Parathyroid adenoma (tissue), 2 donors: ENCODE data around the gene PKD1.
"Not testable (repeated sequence)": the region's sequence is repeated elsewhere in the genome, so short reads cannot be mapped to it uniquely, and the experiment has no call there.

Experiments
- H2AFZ ChIP-seq: fragments of 300-600 bp; sonication (generic); one replicate; pipeline ENCODE4 v1.7.0; 2017; ENCODE audit warnings: antibody characterized with exemption, mild to moderate bottlenecking
- H3K27ac ChIP-seq: fragments of 300-600 bp; sonication (generic); one replicate; pipeline ENCODE4 v1.7.0; 2017
- H3K27me3 ChIP-seq: fragments of 300-600 bp; sonication (generic); one replicate; pipeline ENCODE4 v1.7.0; 2017; ENCODE audit warnings: low read length; ENCODE audit not compliant: control insufficient read depth, insufficient read depth
- H3K36me3 ChIP-seq: fragments of 300-600 bp; sonication (generic); one replicate; pipeline ENCODE4 v1.7.0; 2017; ENCODE audit warnings: low read length; ENCODE audit not compliant: control insufficient read depth, insufficient read depth
- H3K4me1 ChIP-seq: fragments of 300-600 bp; sonication (generic); one replicate; pipeline ENCODE4 v1.7.0; 2017; ENCODE audit warnings: control low read depth
- H3K4me2 ChIP-seq: fragments of 300-600 bp; sonication (generic); one replicate; pipeline ENCODE4 v1.7.0; 2017; ENCODE audit warnings: low read length
- H3K4me3 ChIP-seq: fragments of 300-600 bp; sonication (generic); one replicate; pipeline ENCODE4 v1.7.0; 2017; ENCODE audit warnings: low read depth, low read length
- H3K79me2 ChIP-seq: fragments of 300-600 bp; sonication (generic); one replicate; pipeline ENCODE4 v1.7.0; 2017; ENCODE audit warnings: control low read depth
- H3K9ac ChIP-seq: fragments of 300-600 bp; sonication (generic); one replicate; pipeline ENCODE4 v1.7.0; 2017; ENCODE audit warnings: mild to moderate bottlenecking
- H3K9me3 ChIP-seq: fragments of 300-600 bp; sonication (generic); one replicate; pipeline ENCODE4 v1.7.0; 2017; ENCODE audit warnings: low read length; ENCODE audit not compliant: control insufficient read depth
- CTCF ChIP-seq: fragments of 300-600 bp; sonication (generic); IDR thresholded peaks from one replicate; pipeline ENCODE4 v1.7.0; 2017; ENCODE audit warnings: antibody characterized with exemption, mild to moderate bottlenecking
- donor health status: primary hyperparathyroidism.

The PKD1 gene

GRCh38 chr16:2108446-2109270 lies 27.0 kb downstream of the PKD1 start:
- not testable (repeated sequence) for H3K9me3 ChIP-seq, H2AFZ ChIP-seq, H3K4me2 ChIP-seq, H3K36me3 ChIP-seq, H3K9ac ChIP-seq, H3K4me3 ChIP-seq, H3K27ac ChIP-seq, H3K79me2 ChIP-seq, H3K27me3 ChIP-seq, H3K4me1 ChIP-seq

- not testable (repeated sequence) for H3K4me2 ChIP-seq, H3K4me3 ChIP-seq, H3K27me3 ChIP-seq, H3K36me3 ChIP-seq, H3K27ac ChIP-seq, H2AFZ ChIP-seq, H3K9me3 ChIP-seq, H3K4me1 ChIP-seq, H3K9ac ChIP-seq, H3K79me2 ChIP-seq
Measured at GRCh38 chr16:2107791-2108125, 27.9 kb downstream of the PKD1 start.

GRCh38 chr16:2107121-2107790 lies 28.4 kb downstream of the PKD1 start:
- H3K27ac ChIP-seq, H3K36me3 ChIP-seq, H3K27me3 ChIP-seq: not testable (repeated sequence)

GRCh38 chr16:2106211-2106610 lies 29.5 kb downstream of the PKD1 start:
- not testable (repeated sequence) for H3K27me3 ChIP-seq, H3K4me3 ChIP-seq, H3K4me1 ChIP-seq, H3K79me2 ChIP-seq, H3K27ac ChIP-seq, H3K9me3 ChIP-seq, H3K4me2 ChIP-seq, H3K9ac ChIP-seq, H3K36me3 ChIP-seq, H2AFZ ChIP-seq

More at GRCh38 chr16:2107121-2107790, 28.4 kb downstream of the PKD1 start:
- H3K4me2 ChIP-seq, H3K79me2 ChIP-seq, H2AFZ ChIP-seq, H3K9ac ChIP-seq, H3K9me3 ChIP-seq, H3K4me3 ChIP-seq, H3K4me1 ChIP-seq: not testable (repeated sequence)

GRCh38 chr16:2105769-2106168 lies 29.9 kb downstream of the PKD1 start:
- H3K4me1 ChIP-seq, H3K36me3 ChIP-seq, H3K27ac ChIP-seq, H3K4me2 ChIP-seq, H3K4me3 ChIP-seq, H2AFZ ChIP-seq, H3K27me3 ChIP-seq, H3K9me3 ChIP-seq, H3K79me2 ChIP-seq, H3K9ac ChIP-seq: not testable (repeated sequence)

- not testable (repeated sequence) for H3K27me3 ChIP-seq, H3K4me2 ChIP-seq, H3K27ac ChIP-seq, H3K79me2 ChIP-seq, H3K36me3 ChIP-seq, H3K4me1 ChIP-seq, H3K9ac ChIP-seq, H3K4me3 ChIP-seq, H3K9me3 ChIP-seq, H2AFZ ChIP-seq
Measured at GRCh38 chr16:2105291-2105690, 30.4 kb downstream of the PKD1 start.

GRCh38 chr16:2104464-2104863 lies 31.2 kb downstream of the PKD1 start:
- H3K27me3 ChIP-seq, H3K4me1 ChIP-seq, H3K4me3 ChIP-seq, H3K9me3 ChIP-seq, H3K79me2 ChIP-seq, H2AFZ ChIP-seq, H3K4me2 ChIP-seq, H3K27ac ChIP-seq, H3K36me3 ChIP-seq, H3K9ac ChIP-seq: not testable (repeated sequence)

GRCh38 chr16:2102471-2102870 lies 33.2 kb downstream of the PKD1 start:
- Histone ChIP-seq H3K4me2 (no peak overlapping the region), H3K4me3 (no peak overlapping the region), H3K4me1 (no peaks in the 10 kb centered on the region), H3K79me2 (no peaks in the 10 kb centered on the region), H3K9ac (no peak overlapping the region), H3K27ac (no peak overlapping the region), H2AFZ (no peak overlapping the region), H3K9me3 (no peaks in the 10 kb centered on the region), H3K27me3 (no peaks in the 10 kb centered on the region), H3K36me3 (no peaks in the 10 kb centered on the region)
- no peak for TF ChIP-seq CTCF

- not testable (repeated sequence) for H3K79me2 ChIP-seq, H3K27ac ChIP-seq, H3K4me2 ChIP-seq, H3K36me3 ChIP-seq, H3K4me3 ChIP-seq, H3K9me3 ChIP-seq, H2AFZ ChIP-seq, H3K9ac ChIP-seq, H3K4me1 ChIP-seq, H3K27me3 ChIP-seq
Measured at GRCh38 chr16:2101581-2101980, 34.1 kb downstream of the PKD1 start.

GRCh38 chr16:2097689-2098088 lies 38.0 kb downstream of the PKD1 start:
- not testable (repeated sequence) for H3K36me3 ChIP-seq, H3K4me1 ChIP-seq, H3K79me2 ChIP-seq, H2AFZ ChIP-seq, H3K27me3 ChIP-seq, H3K27ac ChIP-seq, H3K9me3 ChIP-seq, H3K9ac ChIP-seq, H3K4me3 ChIP-seq, H3K4me2 ChIP-seq
